ENCODE results near the gene KIAA1755.

The KIAA1755 gene

GRCh38 chr20:38238829-38239228, 21.7 kb downstream of the KIAA1755 start:
- DNase-seq = no peak

- DNase-seq = no peak
Measured at GRCh38 chr20:38237381-38237780, 23.2 kb downstream of the KIAA1755 start.

- DNase-seq = no peak
Measured at GRCh38 chr20:38231531-38232121, 28.9 kb downstream of the KIAA1755 start.

GRCh38 chr20:38230957-38231526, 29.5 kb downstream of the KIAA1755 start:
- no peak for DNase-seq

GRCh38 chr20:38230253-38230551, 30.3 kb downstream of the KIAA1755 start:
- no peak for DNase-seq

- DNase-seq = no peak
Measured at GRCh38 chr20:38229376-38230252, 30.9 kb downstream of the KIAA1755 start.

- no peak for DNase-seq
Measured at GRCh38 chr20:38228436-38228835, 32.1 kb downstream of the KIAA1755 start.

- no peak for DNase-seq
Measured at GRCh38 chr20:38227420-38228360, 32.8 kb downstream of the KIAA1755 start.

- no peak for DNase-seq
Measured at GRCh38 chr20:38226553-38226952, 34.0 kb downstream of the KIAA1755 start.

GRCh38 chr20:38225900-38226263, 34.7 kb downstream of the KIAA1755 start:
- no peak for DNase-seq

- no peak for DNase-seq
Measured at GRCh38 chr20:38225240-38225899, 35.2 kb downstream of the KIAA1755 start.

GRCh38 chr20:38224531-38224930, 36.0 kb downstream of the KIAA1755 start:
- no peak for DNase-seq

GRCh38 chr20:38223743-38224100, 36.8 kb downstream of the KIAA1755 start:
- no peak for DNase-seq

- no peak for DNase-seq
Measured at GRCh38 chr20:38222923-38223742, 37.4 kb downstream of the KIAA1755 start.

GRCh38 chr20:38222231-38222922, 38.2 kb downstream of the KIAA1755 start:
- DNase-seq = peak; percentile 59

- DNase-seq = peak; percentile 67
Measured at GRCh38 chr20:38221119-38221589, 39.4 kb downstream of the KIAA1755 start.

- DNase-seq = no peak
Measured at GRCh38 chr20:38220587-38221118, 39.9 kb downstream of the KIAA1755 start.

GRCh38 chr20:38219006-38219950, 41.3 kb downstream of the KIAA1755 start:
- no peak for DNase-seq

GRCh38 chr20:38218566-38218885, 42.0 kb downstream of the KIAA1755 start:
- DNase-seq = no peak

Data from stimulated activated CD4-positive, alpha-beta T cell treated with anti-CD3 and anti-CD28 coated beads, Interleukin-1b, Interleukin-23, amount 100 ng/mL, for 48 hours (primary cell).